Osteoblast (primary cell): ENCODE measurements around the gene KLHDC3. TPM values are rescaled to one million over a fixed set of nuclear protein-coding genes. Genes with fewer than 3 reads are reported as not detected.

Experiments
- DNase-seq: peaks from one replicate; pipeline ENCODE4 v3.0.0; 2011; ENCODE audit warnings: low spot score, mixed read lengths; ENCODE audit not compliant: insufficient read length; ENCODE audit errors: missing footprints
- H2AFZ ChIP-seq: 2 replicates; pipeline ENCODE4 v1.6.0; 2011; ENCODE audit warnings: mild to moderate bottlenecking, low read length
- H3K27ac ChIP-seq: 2 replicates; pipeline ENCODE4 v1.5.1; 2011; ENCODE audit warnings: mild to moderate bottlenecking, low read depth, low read length, moderate library complexity
- H3K27me3 ChIP-seq: 2 replicates; pipeline ENCODE4 v1.6.0; 2012; ENCODE audit warnings: mild to moderate bottlenecking, control low read depth, inconsistent platforms, low read length, moderate library complexity; ENCODE audit not compliant: insufficient read depth
- H3K36me3 ChIP-seq: 2 replicates; pipeline ENCODE4 v1.5.1; 2011; ENCODE audit warnings: mild to moderate bottlenecking, low read length, control low read depth, moderate library complexity; ENCODE audit not compliant: insufficient read depth
- H3K4me1 ChIP-seq: 2 replicates; pipeline ENCODE4 v1.5.1; 2011; ENCODE audit warnings: mild to moderate bottlenecking, low read length, control low read depth, moderate library complexity; ENCODE audit not compliant: insufficient read depth
- H3K4me2 ChIP-seq: 2 replicates; pipeline ENCODE4 v1.6.0; 2011; ENCODE audit warnings: mild to moderate bottlenecking, low read length; ENCODE audit not compliant: insufficient read depth
- H3K4me3 ChIP-seq: fragments of 200-600 bp; sonication (generic); 3 replicates; pipeline ENCODE4 v1.5.1; 2012; ENCODE audit warnings: mild to moderate bottlenecking, low read length, inconsistent platforms; ENCODE audit not compliant: insufficient read depth
- H3K79me2 ChIP-seq: 2 replicates; pipeline ENCODE4 v1.6.0; 2012; ENCODE audit warnings: mild to moderate bottlenecking, low read length, control low read depth, inconsistent platforms; ENCODE audit not compliant: insufficient read depth
- H3K9me3 ChIP-seq: 2 replicates; pipeline ENCODE4 v1.5.1; 2011; ENCODE audit warnings: low read depth, low read length, control low read depth
- H4K20me1 ChIP-seq: 2 replicates; pipeline ENCODE4 v1.6.0; 2012; ENCODE audit warnings: mild to moderate bottlenecking, low read length, control low read depth; ENCODE audit not compliant: insufficient read depth
- CTCF ChIP-seq: IDR thresholded peaks from 2 replicates; pipeline ENCODE4 v1.5.1; 2011; ENCODE audit warnings: mild to moderate bottlenecking, low read depth, low read length, moderate library complexity; ENCODE audit errors: extremely low read depth
- total RNA-seq: library from RNA; depleted of rRNA; stranded (reverse); fragments of >200 nt; gene quantifications from 2 replicates; pipeline ENCODE4 v1.2.3, GENCODE V29; 2012

The KLHDC3 gene
- total RNA-seq, 1 donor: 122 TPM

- no peak for TF ChIP-seq CTCF
- DNase-seq: peak; percentile 46
- Histone ChIP-seq H3K4me3 (peak overlapping the region; percentile 96), H3K4me1 (peaks cover 18% of the 10 kb centered on the region), H3K36me3 (peaks cover 12% of the 10 kb centered on the region), H2AFZ (peak overlapping the region; percentile 87), H3K9me3 (no peaks in the 10 kb centered on the region), H4K20me1 (no peaks in the 10 kb centered on the region), H3K79me2 (peaks cover 22% of the 10 kb centered on the region), H3K4me2 (peak overlapping the region; percentile 93), H3K27ac (peak overlapping the region; percentile 85), H3K27me3 (no peaks in the 10 kb centered on the region)
Measured at GRCh38 chr6:43060034-43060754, 46.1 kb downstream of the KLHDC3 start.

GRCh38 chr6:43060755-43061633 is 46.9 kb downstream of the KLHDC3 start:
- no peak overlapping the region for H2AFZ ChIP-seq
- no peak overlapping the region for H3K27ac ChIP-seq
- TF ChIP-seq CTCF: no peak
- H3K9me3 ChIP-seq: no peaks in the 10 kb centered on the region
- H3K4me2 ChIP-seq: peak overlapping the region; percentile 93
- H4K20me1 ChIP-seq: no peaks in the 10 kb centered on the region
- peaks cover 11% of the 10 kb centered on the region for H3K36me3 ChIP-seq
- H3K4me1 ChIP-seq: peaks cover 18% of the 10 kb centered on the region
- DNase-seq: no peak
- H3K79me2 ChIP-seq: peaks cover 22% of the 10 kb centered on the region
- no peaks in the 10 kb centered on the region for H3K27me3 ChIP-seq
- H3K4me3 ChIP-seq: no peak overlapping the region

- Histone ChIP-seq H3K79me2 (peaks cover 22% of the 10 kb centered on the region), H3K4me2 (no peak overlapping the region), H4K20me1 (no peaks in the 10 kb centered on the region), H3K27ac (no peak overlapping the region), H3K4me3 (no peak overlapping the region), H3K27me3 (no peaks in the 10 kb centered on the region), H2AFZ (no peak overlapping the region), H3K9me3 (no peaks in the 10 kb centered on the region), H3K36me3 (peaks cover 11% of the 10 kb centered on the region), H3K4me1 (peaks cover 18% of the 10 kb centered on the region)
- peak; percentile 56 for DNase-seq
- no peak for TF ChIP-seq CTCF
Measured at GRCh38 chr6:43061861-43062260, 47.8 kb downstream of the KLHDC3 start.

- Histone ChIP-seq H3K36me3 (peaks cover 11% of the 10 kb centered on the region), H3K9me3 (no peaks in the 10 kb centered on the region), H3K4me2 (no peak overlapping the region), H3K27ac (no peak overlapping the region), H3K27me3 (no peaks in the 10 kb centered on the region), H3K4me1 (peaks cover 18% of the 10 kb centered on the region), H3K4me3 (no peak overlapping the region), H3K79me2 (peaks cover 18% of the 10 kb centered on the region), H2AFZ (no peak overlapping the region), H4K20me1 (no peaks in the 10 kb centered on the region)
- no peak for TF ChIP-seq CTCF
- no peak for DNase-seq
Measured at GRCh38 chr6:43062818-43063217, 48.8 kb downstream of the KLHDC3 start.
